Glutamatergic neuron (in vitro differentiated cells): ENCODE results near the gene SYT15. TPM values are rescaled to one million over a fixed set of nuclear protein-coding genes. Genes with fewer than 3 reads are reported as not detected.

ENCODE experiments used
- DNase-seq: peaks from one replicate; pipeline ENCODE4 v3.0.0; 2022
- H3K27ac Mint-ChIP-seq: one replicate; pipeline ENCODE4 v1.8.0; 2020; ENCODE audit warnings: mild to moderate bottlenecking, mixed read lengths, inconsistent platforms; ENCODE audit not compliant: unreplicated experiment
- H3K27me3 Mint-ChIP-seq: one replicate; pipeline ENCODE4 v1.8.0; 2020; ENCODE audit warnings: mild to moderate bottlenecking, moderate library complexity, mixed read lengths, inconsistent platforms; ENCODE audit not compliant: unreplicated experiment
- H3K36me3 Mint-ChIP-seq: one replicate; pipeline ENCODE4 v1.8.0; 2020; ENCODE audit warnings: mild to moderate bottlenecking, mixed read lengths, inconsistent platforms; ENCODE audit not compliant: unreplicated experiment
- H3K4me1 Mint-ChIP-seq: one replicate; pipeline ENCODE4 v1.8.0; 2020; ENCODE audit warnings: mild to moderate bottlenecking, low read depth, mixed read lengths, inconsistent platforms; ENCODE audit not compliant: unreplicated experiment
- H3K4me3 Mint-ChIP-seq: one replicate; pipeline ENCODE4 v1.8.0; 2020; ENCODE audit warnings: mild to moderate bottlenecking, mixed read lengths, inconsistent platforms; ENCODE audit not compliant: unreplicated experiment
- H3K9me3 Mint-ChIP-seq: one replicate; pipeline ENCODE4 v1.8.0; 2020; ENCODE audit warnings: mild to moderate bottlenecking, moderate library complexity, mixed read lengths, inconsistent platforms; ENCODE audit not compliant: unreplicated experiment
- CTCF ChIP-seq: fragments of 200-600 bp; sonication (generic); IDR thresholded peaks from one replicate; pipeline ENCODE4 v1.5.0; 2021; ENCODE audit not compliant: partially characterized antibody, unreplicated experiment
- total RNA-seq: library from RNA; stranded (reverse); fragmentation: NEBNext Ultra II Directional; extraction: Animal tissue kit (Norgen Biotek cat#: 25700); gene quantifications from one replicate; pipeline ENCODE4 v1.2.1, GENCODE V29; 2021; ENCODE audit not compliant: unreplicated experiment

The SYT15 gene
- total RNA-seq, 1 donor from 2014 or later = 2.5 TPM

DNA sequence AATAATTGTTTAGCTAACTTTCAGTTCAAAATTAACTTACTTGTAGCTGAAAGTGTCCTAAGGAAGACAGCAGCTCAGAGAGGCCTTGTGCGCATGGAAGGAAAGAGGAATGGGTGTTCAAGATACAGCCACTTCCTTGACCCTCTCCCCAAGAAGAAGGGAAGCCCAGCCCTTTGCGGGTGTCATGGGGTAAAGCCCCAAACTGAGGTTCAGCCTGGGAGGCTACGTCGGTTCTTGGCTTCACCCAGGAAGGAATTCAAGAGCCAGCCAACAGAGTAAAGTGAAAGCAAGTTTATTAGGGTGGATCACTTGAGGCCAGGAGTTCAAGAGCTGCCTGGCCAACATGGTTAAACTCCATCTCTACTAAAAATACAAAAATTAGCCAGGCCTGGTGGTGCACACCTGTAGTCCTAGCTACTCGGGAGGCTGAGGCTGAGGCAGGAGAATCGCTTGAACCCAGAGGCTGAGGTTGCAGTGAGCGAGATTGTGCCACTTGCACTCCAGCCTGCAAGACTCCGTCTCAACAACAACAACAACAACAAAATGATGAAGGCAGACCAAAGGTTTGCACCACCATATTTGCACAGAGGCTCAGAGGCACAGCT lies 38.4 kb upstream of the SYT15 start:
- peaks cover 17% of the 10 kb centered on the region for H3K27me3 Mint-ChIP-seq
- H3K27ac Mint-ChIP-seq = no peak overlapping the region
- peaks cover 10% of the 10 kb centered on the region for H3K9me3 Mint-ChIP-seq
- peak overlapping the region; percentile 72 for H3K4me3 Mint-ChIP-seq
- peaks cover 4% of the 10 kb centered on the region for H3K36me3 Mint-ChIP-seq
- no peaks in the 10 kb centered on the region for H3K4me1 Mint-ChIP-seq
- TF ChIP-seq CTCF = no peak
- peak; percentile 3 for DNase-seq

- Mint-ChIP-seq H3K4me1 (no peaks in the 10 kb centered on the region), H3K4me3 (peak overlapping the region; percentile 72), H3K9me3 (peaks cover 10% of the 10 kb centered on the region), H3K36me3 (peaks cover 4% of the 10 kb centered on the region), H3K27me3 (peaks cover 17% of the 10 kb centered on the region), H3K27ac (no peak overlapping the region)
- DNase-seq = peak; percentile 90
- TF ChIP-seq CTCF = peak; percentile 82
These were observed 37.8 kb upstream of the SYT15 start for GRCh38 chr10:46541017-46541661.

DNA sequence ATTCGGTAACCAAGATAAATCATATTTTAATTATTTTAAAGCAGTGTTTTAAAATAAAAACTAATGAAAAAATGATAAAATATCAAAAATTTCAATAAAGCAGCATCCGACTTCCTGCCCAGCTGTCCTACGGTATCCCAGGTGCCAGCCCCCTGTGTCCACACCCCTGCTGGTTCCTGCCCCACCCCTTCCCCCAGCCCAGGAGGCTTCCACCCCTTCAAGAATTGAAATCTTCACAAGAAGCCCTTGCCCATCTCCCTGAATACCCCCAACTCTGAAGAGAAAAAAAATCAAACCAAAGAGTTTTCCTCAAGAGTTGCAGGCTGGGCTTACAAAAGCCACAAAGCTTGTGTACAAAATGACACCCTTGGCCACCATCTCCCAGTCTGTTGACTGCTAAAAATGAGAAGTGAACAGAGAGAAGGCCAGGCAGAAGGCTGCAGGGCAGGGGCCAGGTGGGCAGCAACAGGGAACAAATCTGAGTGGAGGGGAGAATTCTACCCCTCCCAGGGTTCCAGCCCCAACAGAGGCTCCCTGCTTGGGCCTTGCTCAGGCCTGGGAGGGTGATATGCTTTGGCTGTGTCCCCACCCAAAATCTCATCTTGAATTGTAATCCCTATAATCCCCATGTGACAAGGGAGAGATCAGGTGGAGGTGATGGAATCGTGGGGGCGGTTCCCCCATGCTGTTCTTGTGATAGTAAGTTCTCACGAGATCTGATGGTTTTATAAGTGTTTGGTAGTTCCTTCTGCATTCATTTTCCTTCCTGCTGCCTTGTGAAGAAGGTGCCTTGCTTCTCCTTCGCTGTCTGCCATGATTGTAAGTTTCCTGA lies 37.0 kb upstream of the SYT15 start:
- H3K27me3 Mint-ChIP-seq = peaks cover 17% of the 10 kb centered on the region
- peaks cover 4% of the 10 kb centered on the region for H3K36me3 Mint-ChIP-seq
- H3K4me1 Mint-ChIP-seq = no peaks in the 10 kb centered on the region
- H3K27ac Mint-ChIP-seq = no peak overlapping the region
- DNase-seq = peak; percentile 17
- TF ChIP-seq CTCF = no peak
- peak overlapping the region; percentile 78 for H3K4me3 Mint-ChIP-seq
- H3K9me3 Mint-ChIP-seq = peaks cover 10% of the 10 kb centered on the region

GRCh38 chr10:46542567-46543465 lies 36.1 kb upstream of the SYT15 start:
- peak; percentile 12 for DNase-seq
- Mint-ChIP-seq H3K9me3 (peaks cover 10% of the 10 kb centered on the region), H3K36me3 (peaks cover 4% of the 10 kb centered on the region), H3K4me3 (peak overlapping the region; percentile 78), H3K4me1 (no peaks in the 10 kb centered on the region), H3K27me3 (peaks cover 17% of the 10 kb centered on the region), H3K27ac (no peak overlapping the region)
- no peak for TF ChIP-seq CTCF
